Measurements from ENCODE around the gene FAM107A.
A peak's percentile ranks its signal among the peaks of the same experiment; 100 is the strongest.

The FAM107A gene

DNA sequence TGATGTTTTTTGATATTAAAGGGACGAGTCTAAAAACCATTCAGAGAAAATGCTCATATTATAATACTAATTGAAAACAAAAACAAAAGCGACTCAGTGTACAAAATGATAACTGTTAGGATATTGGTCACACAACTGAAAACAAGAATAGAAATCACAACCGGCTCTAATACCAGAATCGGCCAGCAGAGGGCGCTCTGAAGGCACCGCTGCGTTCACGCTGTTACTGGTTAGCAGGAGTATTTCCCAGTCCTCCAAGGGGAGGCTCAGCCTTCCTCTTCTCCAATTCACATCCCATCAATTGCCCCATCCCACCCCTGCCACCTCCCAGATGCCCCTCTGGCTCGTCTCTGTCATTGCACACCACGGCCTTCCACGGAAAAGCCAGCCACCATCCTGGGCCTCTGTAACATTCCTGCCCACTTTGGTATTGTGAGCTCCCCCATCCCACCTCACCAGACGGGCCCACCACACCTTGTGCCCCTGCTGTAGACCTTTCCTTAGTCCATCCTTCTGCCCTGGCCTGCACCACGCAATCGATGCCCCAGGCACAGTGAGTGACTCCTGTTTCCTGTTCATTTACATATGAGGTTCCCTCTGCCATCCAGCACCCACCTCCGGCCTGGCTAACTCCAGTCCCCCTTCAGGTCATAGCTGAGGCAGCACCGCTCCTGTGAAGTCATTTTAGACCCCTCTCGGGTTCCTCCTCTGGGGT lies 8.5 kb downstream of the FAM107A start:
- H3K79me2 ChIP-seq (ENCODE audit: low read length) = no peaks in the 10 kb centered on the region
- H3K36me3 ChIP-seq (replicated peaks; ENCODE audit: low read depth, low read length) = no peaks in the 10 kb centered on the region
- no peak overlapping the region for H3K27ac ChIP-seq (ENCODE audit: low read length)
- H3K4me3 ChIP-seq (ENCODE audit: low read length) = peak overlapping the region; percentile 76
- H4K20me1 ChIP-seq (ENCODE audit: insufficient read depth, low read length) = no peaks in the 10 kb centered on the region
- TF ChIP-seq EZH2phosphoT487 (IDR thresholded peaks at IDR 0.05; ENCODE audit: low read depth) = no peak
- TF ChIP-seq, protein P1, sequence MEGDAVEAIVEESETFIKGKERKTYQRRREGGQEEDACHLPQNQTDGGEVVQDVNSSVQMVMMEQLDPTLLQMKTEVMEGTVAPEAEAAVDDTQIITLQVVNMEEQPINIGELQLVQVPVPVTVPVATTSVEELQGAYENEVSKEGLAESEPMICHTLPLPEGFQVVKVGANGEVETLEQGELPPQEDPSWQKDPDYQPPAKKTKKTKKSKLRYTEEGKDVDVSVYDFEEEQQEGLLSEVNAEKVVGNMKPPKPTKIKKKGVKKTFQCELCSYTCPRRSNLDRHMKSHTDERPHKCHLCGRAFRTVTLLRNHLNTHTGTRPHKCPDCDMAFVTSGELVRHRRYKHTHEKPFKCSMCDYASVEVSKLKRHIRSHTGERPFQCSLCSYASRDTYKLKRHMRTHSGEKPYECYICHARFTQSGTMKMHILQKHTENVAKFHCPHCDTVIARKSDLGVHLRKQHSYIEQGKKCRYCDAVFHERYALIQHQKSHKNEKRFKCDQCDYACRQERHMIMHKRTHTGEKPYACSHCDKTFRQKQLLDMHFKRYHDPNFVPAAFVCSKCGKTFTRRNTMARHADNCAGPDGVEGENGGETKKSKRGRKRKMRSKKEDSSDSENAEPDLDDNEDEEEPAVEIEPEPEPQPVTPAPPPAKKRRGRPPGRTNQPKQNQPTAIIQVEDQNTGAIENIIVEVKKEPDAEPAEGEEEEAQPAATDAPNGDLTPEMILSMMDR (IDR thresholded peaks at IDR 0.05; ENCODE audit: low read depth, low read length) = peak; percentile 96
- peak overlapping the region; percentile 51 for H3K9ac ChIP-seq (ENCODE audit: low read length)
- H3K9me3 ChIP-seq (ENCODE audit: insufficient read depth, low read length) = no peaks in the 10 kb centered on the region
- peaks cover 3% of the 10 kb centered on the region; the same call in 1 of the 2 replicates for H3K27me3 ChIP-seq (ENCODE audit: low read depth, low read length)
- H3K4me2 ChIP-seq (ENCODE audit: low read length) = peak overlapping the region; percentile 93
- H3K4me1 ChIP-seq (ENCODE audit: low read length) = peaks cover 10% of the 10 kb centered on the region
- H2AFZ ChIP-seq (ENCODE audit: low read depth, low read length) = peak overlapping the region; percentile 99

DNA sequence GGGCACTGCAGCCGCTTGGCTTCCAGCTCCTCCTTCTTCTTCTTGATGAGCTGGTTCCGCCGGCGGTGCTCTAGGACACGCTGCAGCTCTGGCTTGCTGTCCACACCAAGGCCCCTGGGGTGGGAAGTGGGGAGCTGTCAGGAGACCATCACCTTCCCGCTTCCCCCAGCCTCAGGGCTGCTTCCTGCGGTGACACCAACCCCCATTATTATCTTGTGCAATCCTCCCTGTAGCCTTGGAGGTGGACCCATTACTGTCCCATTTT lies 10.0 kb downstream of the FAM107A start:
- Histone ChIP-seq H3K4me3 (ENCODE audit: low read length) (no peak overlapping the region), H3K27me3 (ENCODE audit: low read depth, low read length) (peaks cover 3% of the 10 kb centered on the region; the same call in 1 of the 2 replicates), H3K4me1 (ENCODE audit: low read length) (peaks cover 10% of the 10 kb centered on the region), H3K79me2 (ENCODE audit: low read length) (no peaks in the 10 kb centered on the region), H2AFZ (ENCODE audit: low read depth, low read length) (no peak overlapping the region), H3K27ac (ENCODE audit: low read length) (no peak overlapping the region), H3K9me3 (ENCODE audit: insufficient read depth, low read length) (no peaks in the 10 kb centered on the region), H3K36me3 (replicated peaks; ENCODE audit: low read depth, low read length) (no peaks in the 10 kb centered on the region), H3K4me2 (ENCODE audit: low read length) (no peak overlapping the region), H3K9ac (ENCODE audit: low read length) (no peak overlapping the region), H4K20me1 (ENCODE audit: insufficient read depth, low read length) (no peaks in the 10 kb centered on the region)
- TF ChIP-seq EZH2phosphoT487 (IDR thresholded peaks at IDR 0.05; ENCODE audit: low read depth) = no peak
- TF ChIP-seq, protein P1 (IDR thresholded peaks at IDR 0.05; ENCODE audit: low read depth, low read length) = no peak

DNA sequence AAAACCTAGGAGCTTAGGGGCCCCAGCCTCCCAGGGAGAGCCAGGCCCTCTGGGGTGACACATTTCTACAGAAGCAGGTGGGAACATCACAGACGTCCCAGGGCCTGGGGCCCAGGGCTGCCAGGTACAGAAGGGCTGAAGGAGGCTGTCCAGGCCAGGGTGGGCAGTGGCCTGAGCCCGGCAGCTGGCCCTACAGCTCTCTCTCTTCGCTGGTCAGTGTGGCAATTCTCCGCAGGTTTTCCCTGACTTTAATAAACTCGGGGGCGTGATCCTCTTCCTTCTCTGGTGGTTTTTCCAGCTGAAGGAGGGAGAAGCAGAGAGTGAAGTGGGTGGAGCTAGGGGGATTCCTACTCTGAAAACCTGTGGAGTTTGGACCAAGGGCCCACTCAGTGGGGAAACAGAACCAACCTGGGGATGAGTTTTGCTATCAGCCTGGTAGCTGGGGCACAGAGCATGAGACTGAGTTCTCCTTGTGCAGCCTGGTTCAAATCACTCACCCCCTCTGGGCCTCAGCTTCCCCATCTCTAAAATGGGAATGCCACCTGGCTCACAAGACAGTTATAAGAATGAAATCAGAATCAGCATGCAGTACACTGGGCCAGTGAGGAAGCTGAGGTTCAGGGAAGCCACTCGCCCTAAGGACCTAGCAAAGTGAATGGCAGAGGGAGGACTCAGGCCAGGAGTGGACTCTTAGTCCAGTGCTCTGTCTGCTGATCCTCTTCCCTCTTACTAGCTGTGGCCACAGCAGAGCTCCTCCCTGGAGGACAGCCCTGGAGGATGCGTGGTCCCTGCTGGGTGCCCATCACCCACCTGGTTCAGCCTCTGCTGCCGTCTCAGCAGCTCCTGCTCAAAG lies 10.6 kb downstream of the FAM107A start:
- H2AFZ ChIP-seq (ENCODE audit: low read depth, low read length) = no peak overlapping the region
- H3K79me2 ChIP-seq (ENCODE audit: low read length) = no peaks in the 10 kb centered on the region
- no peak overlapping the region for H3K9ac ChIP-seq (ENCODE audit: low read length)
- no peaks in the 10 kb centered on the region for H4K20me1 ChIP-seq (ENCODE audit: insufficient read depth, low read length)
- no peak overlapping the region for H3K27ac ChIP-seq (ENCODE audit: low read length)
- no peak overlapping the region for H3K4me2 ChIP-seq (ENCODE audit: low read length)
- H3K27me3 ChIP-seq (ENCODE audit: low read depth, low read length) = no peaks in the 10 kb centered on the region
- no peaks in the 10 kb centered on the region for H3K9me3 ChIP-seq (ENCODE audit: insufficient read depth, low read length)
- no peaks in the 10 kb centered on the region for H3K36me3 ChIP-seq (replicated peaks; ENCODE audit: low read depth, low read length)
- H3K4me3 ChIP-seq (ENCODE audit: low read length) = no peak overlapping the region
- TF ChIP-seq, protein P1 (IDR thresholded peaks at IDR 0.05; ENCODE audit: low read depth, low read length) = no peak
- TF ChIP-seq EZH2phosphoT487 (IDR thresholded peaks at IDR 0.05; ENCODE audit: low read depth) = no peak
- H3K4me1 ChIP-seq (ENCODE audit: low read length) = peaks cover 10% of the 10 kb centered on the region

DNA sequence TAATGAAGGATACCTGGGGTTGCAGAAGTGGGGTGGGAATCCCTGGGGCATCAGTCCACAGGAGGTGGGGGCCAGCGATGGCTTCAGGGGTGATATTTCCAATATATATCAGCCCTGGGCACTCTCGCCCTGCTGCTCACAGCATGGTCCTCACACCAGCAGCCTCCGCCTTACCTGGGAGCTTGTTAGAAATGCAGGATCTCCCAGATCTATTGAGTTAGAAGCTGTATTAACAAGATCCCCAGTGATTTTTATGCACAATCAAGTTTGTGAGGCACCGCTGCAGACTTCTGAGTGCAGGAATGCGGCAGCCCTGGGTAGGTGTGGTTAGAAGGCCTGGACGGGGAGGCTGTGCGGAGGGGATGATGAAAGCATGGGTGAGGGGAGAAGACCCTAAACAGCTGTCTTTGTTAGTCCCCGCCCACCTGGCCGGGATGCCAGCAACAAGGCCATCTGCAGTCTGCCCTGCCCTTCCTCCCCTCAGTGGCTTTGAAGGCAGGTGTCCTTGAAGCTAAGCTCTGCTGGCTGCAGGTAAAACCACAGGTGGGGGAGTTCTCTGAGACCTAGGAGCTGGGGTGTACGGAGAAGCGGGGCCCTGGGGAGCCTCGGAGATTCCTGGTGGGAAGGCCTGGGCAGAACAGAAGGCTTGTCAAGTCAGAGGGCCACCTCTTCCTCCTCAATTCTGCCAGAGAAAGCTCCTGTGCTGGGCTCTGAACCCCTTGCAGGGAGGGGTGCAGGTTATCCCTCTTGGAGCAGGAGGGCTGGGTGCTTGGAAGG lies 11.4 kb downstream of the FAM107A start:
- no peak overlapping the region for H2AFZ ChIP-seq (ENCODE audit: low read depth, low read length)
- no peak for TF ChIP-seq EZH2phosphoT487 (IDR thresholded peaks at IDR 0.05; ENCODE audit: low read depth)
- TF ChIP-seq, protein P1 (IDR thresholded peaks at IDR 0.05; ENCODE audit: low read depth, low read length) = no peak
- no peak overlapping the region for H3K4me3 ChIP-seq (ENCODE audit: low read length)
- no peaks in the 10 kb centered on the region for H3K9me3 ChIP-seq (ENCODE audit: insufficient read depth, low read length)
- H3K4me2 ChIP-seq (ENCODE audit: low read length) = no peak overlapping the region
- H3K36me3 ChIP-seq (replicated peaks; ENCODE audit: low read depth, low read length) = no peaks in the 10 kb centered on the region
- no peaks in the 10 kb centered on the region for H3K79me2 ChIP-seq (ENCODE audit: low read length)
- H4K20me1 ChIP-seq (ENCODE audit: insufficient read depth, low read length) = no peaks in the 10 kb centered on the region
- no peak overlapping the region for H3K9ac ChIP-seq (ENCODE audit: low read length)
- peaks cover 6% of the 10 kb centered on the region for H3K4me1 ChIP-seq (ENCODE audit: low read length)
- H3K27me3 ChIP-seq (ENCODE audit: low read depth, low read length) = no peaks in the 10 kb centered on the region
- H3K27ac ChIP-seq (ENCODE audit: low read length) = no peak overlapping the region

Measured in OCI-LY3 (cell line).